ENCODE results near the gene TIA1.

- TF ChIP-seq POLR2A (IDR thresholded peaks at IDR 0.05; ENCODE audit: low read length) = no peak
- no peak for TF ChIP-seq GATA1 (IDR thresholded peaks at IDR 0.05; ENCODE audit: low read depth, low read length)
Observed at GRCh38 chr2:70241340-70241739, 7.1 kb downstream of the TIA1 start.
